ENCODE data around the gene GID8.

DNA sequence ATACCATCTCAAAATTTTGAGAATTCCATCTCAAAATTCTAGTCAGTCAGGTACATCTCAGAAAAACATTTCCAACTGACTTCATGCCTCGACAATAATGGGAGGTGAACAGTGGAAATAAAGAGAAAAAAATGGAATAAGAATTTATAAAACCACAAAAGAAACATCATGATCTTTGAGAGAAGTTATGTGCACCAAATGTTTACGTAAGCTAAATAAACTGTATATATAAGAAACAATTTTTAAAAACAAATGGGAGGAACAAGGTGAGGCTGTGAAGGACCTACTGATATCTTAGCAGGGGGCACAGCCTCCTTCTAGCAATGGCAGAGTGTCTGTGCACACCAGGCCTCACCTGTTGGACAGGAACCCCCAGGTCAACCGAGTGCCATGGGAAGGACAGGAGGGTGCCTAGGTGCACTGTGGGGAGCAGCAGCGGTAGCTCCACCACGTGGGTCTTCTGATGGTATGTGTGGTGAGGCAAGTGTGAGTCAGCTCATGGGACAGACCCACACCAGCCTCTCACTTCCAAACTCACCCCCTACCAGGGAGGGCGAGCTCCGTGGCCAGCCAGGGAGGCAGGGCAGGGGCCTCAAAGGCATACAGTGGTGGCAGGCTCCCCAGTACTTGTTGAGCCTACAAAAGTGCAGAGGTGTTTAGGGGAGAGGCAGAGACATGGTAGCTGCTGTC, 34.9 kb upstream of the GID8 start:
- TF ChIP-seq POLR2AphosphoS5 (IDR thresholded peaks at IDR 0.05; ENCODE audit: low read depth, low read length) (0 out of 2 replicates have a peak, but pooled peaks have one; percentile 7), EZH2phosphoT487 (IDR thresholded peaks at IDR 0.05; ENCODE audit: borderline replicate concordance) (no peak), SIN3A (IDR thresholded peaks at IDR 0.05; ENCODE audit: low read depth) (no peak), SP1 (IDR thresholded peaks at IDR 0.05; ENCODE audit: low read depth) (no peak), POLR2A (IDR thresholded peaks at IDR 0.05; ENCODE audit: borderline replicate concordance, extremely low read depth, insufficient read depth, insufficient read length) (no peak), YY1 (IDR thresholded peaks at IDR 0.05; ENCODE audit: extremely low read depth, insufficient replicate concordance, low read depth, low read length) (no peak), TCF7L2 (IDR thresholded peaks at IDR 0.05; ENCODE audit: borderline replicate concordance, extremely low read depth, insufficient read depth, insufficient read length) (no peak), EZH2 (IDR thresholded peaks at IDR 0.05) (no peak), RAD21 (IDR thresholded peaks at IDR 0.05; ENCODE audit: low read depth) (no peak)
- TF ChIP-seq, protein P1, sequence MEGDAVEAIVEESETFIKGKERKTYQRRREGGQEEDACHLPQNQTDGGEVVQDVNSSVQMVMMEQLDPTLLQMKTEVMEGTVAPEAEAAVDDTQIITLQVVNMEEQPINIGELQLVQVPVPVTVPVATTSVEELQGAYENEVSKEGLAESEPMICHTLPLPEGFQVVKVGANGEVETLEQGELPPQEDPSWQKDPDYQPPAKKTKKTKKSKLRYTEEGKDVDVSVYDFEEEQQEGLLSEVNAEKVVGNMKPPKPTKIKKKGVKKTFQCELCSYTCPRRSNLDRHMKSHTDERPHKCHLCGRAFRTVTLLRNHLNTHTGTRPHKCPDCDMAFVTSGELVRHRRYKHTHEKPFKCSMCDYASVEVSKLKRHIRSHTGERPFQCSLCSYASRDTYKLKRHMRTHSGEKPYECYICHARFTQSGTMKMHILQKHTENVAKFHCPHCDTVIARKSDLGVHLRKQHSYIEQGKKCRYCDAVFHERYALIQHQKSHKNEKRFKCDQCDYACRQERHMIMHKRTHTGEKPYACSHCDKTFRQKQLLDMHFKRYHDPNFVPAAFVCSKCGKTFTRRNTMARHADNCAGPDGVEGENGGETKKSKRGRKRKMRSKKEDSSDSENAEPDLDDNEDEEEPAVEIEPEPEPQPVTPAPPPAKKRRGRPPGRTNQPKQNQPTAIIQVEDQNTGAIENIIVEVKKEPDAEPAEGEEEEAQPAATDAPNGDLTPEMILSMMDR (IDR thresholded peaks at IDR 0.05 in 2 of 3, conservative IDR thresholded peaks at IDR 0.05 in 1 of 3; ENCODE audit: borderline replicate concordance in 1 of 3, insufficient read depth in 1 of 3, low read depth in 2 of 3, low read length in 2 of 3) = no peak
- TF ChIP-seq, protein P2, sequence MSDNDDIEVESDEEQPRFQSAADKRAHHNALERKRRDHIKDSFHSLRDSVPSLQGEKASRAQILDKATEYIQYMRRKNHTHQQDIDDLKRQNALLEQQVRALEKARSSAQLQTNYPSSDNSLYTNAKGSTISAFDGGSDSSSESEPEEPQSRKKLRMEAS (IDR thresholded peaks at IDR 0.05) = no peak
- TF ChIP-seq, protein P3, sequence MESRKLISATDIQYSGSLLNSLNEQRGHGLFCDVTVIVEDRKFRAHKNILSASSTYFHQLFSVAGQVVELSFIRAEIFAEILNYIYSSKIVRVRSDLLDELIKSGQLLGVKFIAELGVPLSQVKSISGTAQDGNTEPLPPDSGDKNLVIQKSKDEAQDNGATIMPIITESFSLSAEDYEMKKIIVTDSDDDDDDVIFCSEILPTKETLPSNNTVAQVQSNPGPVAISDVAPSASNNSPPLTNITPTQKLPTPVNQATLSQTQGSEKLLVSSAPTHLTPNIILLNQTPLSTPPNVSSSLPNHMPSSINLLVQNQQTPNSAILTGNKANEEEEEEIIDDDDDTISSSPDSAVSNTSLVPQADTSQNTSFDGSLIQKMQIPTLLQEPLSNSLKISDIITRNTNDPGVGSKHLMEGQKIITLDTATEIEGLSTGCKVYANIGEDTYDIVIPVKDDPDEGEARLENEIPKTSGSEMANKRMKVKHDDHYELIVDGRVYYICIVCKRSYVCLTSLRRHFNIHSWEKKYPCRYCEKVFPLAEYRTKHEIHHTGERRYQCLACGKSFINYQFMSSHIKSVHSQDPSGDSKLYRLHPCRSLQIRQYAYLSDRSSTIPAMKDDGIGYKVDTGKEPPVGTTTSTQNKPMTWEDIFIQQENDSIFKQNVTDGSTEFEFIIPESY (IDR thresholded peaks at IDR 0.05; ENCODE audit: extremely low read depth, insufficient replicate concordance, low read length) = no peak
